CD1c-positive myeloid dendritic cell (primary cell): ENCODE data around the gene FAM135A.
"Not testable (repeated sequence)": the region's sequence is repeated elsewhere in the genome, so short reads cannot be mapped to it uniquely, and the experiment has no call there.

Source experiments
- DNase-seq: peaks from one replicate; pipeline ENCODE4 v3.0.0-alpha.2; 2016; ENCODE audit errors: extremely low spot score

FAM135A gene

GRCh38 chr6:70396796-70397729, 16.2 kb upstream of the FAM135A start:
- DNase-seq = peak; percentile 36

GRCh38 chr6:70398783-70399728, 14.3 kb upstream of the FAM135A start:
- no peak for DNase-seq

GRCh38 chr6:70404658-70405057, 8.7 kb upstream of the FAM135A start:
- DNase-seq = no peak

GRCh38 chr6:70409216-70409615, 4.1 kb upstream of the FAM135A start:
- peak; percentile 38 for DNase-seq

GRCh38 chr6:70411542-70412251, 1.6 kb upstream of the FAM135A start:
- DNase-seq = no peak

GRCh38 chr6:70412252-70413113, 825 bp upstream of the FAM135A start:
- no peak for DNase-seq

GRCh38 chr6:70413992-70414494, 735 bp downstream of the FAM135A start:
- peak; percentile 35 for DNase-seq

- DNase-seq = no peak
Observed at GRCh38 chr6:70414813-70415212, 1.5 kb downstream of the FAM135A start.

- peak; percentile 21 for DNase-seq
Observed at GRCh38 chr6:70415247-70415646, 1.9 kb downstream of the FAM135A start.

- no peak for DNase-seq
Observed at GRCh38 chr6:70415660-70416059, 2.4 kb downstream of the FAM135A start.

GRCh38 chr6:70421509-70421908, 8.2 kb downstream of the FAM135A start:
- no peak for DNase-seq

- DNase-seq = no peak
Observed at GRCh38 chr6:70423189-70424134, 10.2 kb downstream of the FAM135A start.

- no peak for DNase-seq
Observed at GRCh38 chr6:70424291-70424690, 11.0 kb downstream of the FAM135A start.

- DNase-seq = no peak
Observed at GRCh38 chr6:70436320-70436719, 23.0 kb downstream of the FAM135A start.

- DNase-seq = no peak
Observed at GRCh38 chr6:70445001-70445400, 31.7 kb downstream of the FAM135A start.

GRCh38 chr6:70447343-70448070, 34.2 kb downstream of the FAM135A start:
- DNase-seq = not testable (repeated sequence)

- DNase-seq = not testable (repeated sequence)
Observed at GRCh38 chr6:70453899-70454298, 40.6 kb downstream of the FAM135A start.

- no peak for DNase-seq
Observed at GRCh38 chr6:70456735-70457134, 43.4 kb downstream of the FAM135A start.

- DNase-seq = no peak
Observed at GRCh38 chr6:70459235-70459634, 45.9 kb downstream of the FAM135A start.
